Measurements from ENCODE around the gene SMIM3. TPM values are rescaled to one million over a fixed set of nuclear protein-coding genes. Genes with fewer than 3 reads are reported as not detected.
"Not testable (repeated sequence)": the region's sequence is repeated elsewhere in the genome, so short reads cannot be mapped to it uniquely, and the experiment has no call there.

Gene SMIM3
- total and polyA plus RNA-seq, 2 experiments from 2014 or later, result 6.2 to 7.6 TPM

DNA sequence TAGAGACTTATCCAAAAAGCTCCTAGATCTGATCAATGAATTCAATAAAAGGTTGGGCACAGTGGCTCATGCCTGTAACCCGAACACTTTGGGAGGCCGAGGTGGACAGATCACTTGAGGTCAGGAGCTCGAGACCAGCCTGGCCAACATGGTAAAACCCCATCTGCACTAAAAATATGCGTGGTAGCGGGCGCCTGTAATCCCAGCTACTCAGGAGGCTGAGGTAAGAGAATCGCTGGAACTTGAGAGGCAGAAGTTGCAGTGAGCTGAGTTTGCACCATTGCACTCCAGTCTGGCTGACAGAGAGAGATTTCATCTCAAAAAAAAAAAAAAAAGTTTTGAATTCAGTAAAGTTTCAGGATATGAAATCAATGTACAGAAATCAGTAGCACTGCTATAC lies 39.7 kb upstream of the SMIM3 start:
- Mint-ChIP-seq H3K27me3 (ENCODE audit: insufficient read depth, low read depth, poor library complexity) (peaks cover 4% of the 10 kb centered on the region), H3K4me3 (no peak overlapping the region), H3K9me3 (peaks cover 36% of the 10 kb centered on the region), H3K4me1 (peaks cover 33% of the 10 kb centered on the region), H3K27ac (no peak overlapping the region), H3K36me3 (ENCODE audit: low read depth) (peaks cover 63% of the 10 kb centered on the region)
- Histone ChIP-seq H3K4me2 (0 out of 2 replicates have a peak overlapping the region, but pooled peaks have one; percentile 49), H3K27me3 (ENCODE audit: insufficient read depth) (no peaks in the 10 kb centered on the region), H3K4me3 (no peak overlapping the region), H3K36me3 (ENCODE audit: insufficient read depth) (no peaks in the 10 kb centered on the region; the same call in 1 of the 2 replicates), H4K20me1 (replicated peaks; ENCODE audit: insufficient read depth) (peaks cover 5% of the 10 kb centered on the region; the same call in 1 of the 2 replicates), H3K4me1 (ENCODE audit: insufficient read depth) (peaks cover 21% of the 10 kb centered on the region), H2AFZ (no peak overlapping the region), H3K9me2 (ENCODE audit: insufficient read depth) (no peaks in the 10 kb centered on the region), H3K79me2 (replicated peaks; ENCODE audit: insufficient read depth) (peaks cover 67% of the 10 kb centered on the region), H3K27ac (ENCODE audit: low read depth) (no peak overlapping the region), H3F3A (replicated peaks; ENCODE audit: low read depth) (no peaks in the 10 kb centered on the region)
- DNase-seq (ENCODE audit: low spot score) (no peak), ATAC-seq (no peak)
- TF ChIP-seq, protein P1, sequence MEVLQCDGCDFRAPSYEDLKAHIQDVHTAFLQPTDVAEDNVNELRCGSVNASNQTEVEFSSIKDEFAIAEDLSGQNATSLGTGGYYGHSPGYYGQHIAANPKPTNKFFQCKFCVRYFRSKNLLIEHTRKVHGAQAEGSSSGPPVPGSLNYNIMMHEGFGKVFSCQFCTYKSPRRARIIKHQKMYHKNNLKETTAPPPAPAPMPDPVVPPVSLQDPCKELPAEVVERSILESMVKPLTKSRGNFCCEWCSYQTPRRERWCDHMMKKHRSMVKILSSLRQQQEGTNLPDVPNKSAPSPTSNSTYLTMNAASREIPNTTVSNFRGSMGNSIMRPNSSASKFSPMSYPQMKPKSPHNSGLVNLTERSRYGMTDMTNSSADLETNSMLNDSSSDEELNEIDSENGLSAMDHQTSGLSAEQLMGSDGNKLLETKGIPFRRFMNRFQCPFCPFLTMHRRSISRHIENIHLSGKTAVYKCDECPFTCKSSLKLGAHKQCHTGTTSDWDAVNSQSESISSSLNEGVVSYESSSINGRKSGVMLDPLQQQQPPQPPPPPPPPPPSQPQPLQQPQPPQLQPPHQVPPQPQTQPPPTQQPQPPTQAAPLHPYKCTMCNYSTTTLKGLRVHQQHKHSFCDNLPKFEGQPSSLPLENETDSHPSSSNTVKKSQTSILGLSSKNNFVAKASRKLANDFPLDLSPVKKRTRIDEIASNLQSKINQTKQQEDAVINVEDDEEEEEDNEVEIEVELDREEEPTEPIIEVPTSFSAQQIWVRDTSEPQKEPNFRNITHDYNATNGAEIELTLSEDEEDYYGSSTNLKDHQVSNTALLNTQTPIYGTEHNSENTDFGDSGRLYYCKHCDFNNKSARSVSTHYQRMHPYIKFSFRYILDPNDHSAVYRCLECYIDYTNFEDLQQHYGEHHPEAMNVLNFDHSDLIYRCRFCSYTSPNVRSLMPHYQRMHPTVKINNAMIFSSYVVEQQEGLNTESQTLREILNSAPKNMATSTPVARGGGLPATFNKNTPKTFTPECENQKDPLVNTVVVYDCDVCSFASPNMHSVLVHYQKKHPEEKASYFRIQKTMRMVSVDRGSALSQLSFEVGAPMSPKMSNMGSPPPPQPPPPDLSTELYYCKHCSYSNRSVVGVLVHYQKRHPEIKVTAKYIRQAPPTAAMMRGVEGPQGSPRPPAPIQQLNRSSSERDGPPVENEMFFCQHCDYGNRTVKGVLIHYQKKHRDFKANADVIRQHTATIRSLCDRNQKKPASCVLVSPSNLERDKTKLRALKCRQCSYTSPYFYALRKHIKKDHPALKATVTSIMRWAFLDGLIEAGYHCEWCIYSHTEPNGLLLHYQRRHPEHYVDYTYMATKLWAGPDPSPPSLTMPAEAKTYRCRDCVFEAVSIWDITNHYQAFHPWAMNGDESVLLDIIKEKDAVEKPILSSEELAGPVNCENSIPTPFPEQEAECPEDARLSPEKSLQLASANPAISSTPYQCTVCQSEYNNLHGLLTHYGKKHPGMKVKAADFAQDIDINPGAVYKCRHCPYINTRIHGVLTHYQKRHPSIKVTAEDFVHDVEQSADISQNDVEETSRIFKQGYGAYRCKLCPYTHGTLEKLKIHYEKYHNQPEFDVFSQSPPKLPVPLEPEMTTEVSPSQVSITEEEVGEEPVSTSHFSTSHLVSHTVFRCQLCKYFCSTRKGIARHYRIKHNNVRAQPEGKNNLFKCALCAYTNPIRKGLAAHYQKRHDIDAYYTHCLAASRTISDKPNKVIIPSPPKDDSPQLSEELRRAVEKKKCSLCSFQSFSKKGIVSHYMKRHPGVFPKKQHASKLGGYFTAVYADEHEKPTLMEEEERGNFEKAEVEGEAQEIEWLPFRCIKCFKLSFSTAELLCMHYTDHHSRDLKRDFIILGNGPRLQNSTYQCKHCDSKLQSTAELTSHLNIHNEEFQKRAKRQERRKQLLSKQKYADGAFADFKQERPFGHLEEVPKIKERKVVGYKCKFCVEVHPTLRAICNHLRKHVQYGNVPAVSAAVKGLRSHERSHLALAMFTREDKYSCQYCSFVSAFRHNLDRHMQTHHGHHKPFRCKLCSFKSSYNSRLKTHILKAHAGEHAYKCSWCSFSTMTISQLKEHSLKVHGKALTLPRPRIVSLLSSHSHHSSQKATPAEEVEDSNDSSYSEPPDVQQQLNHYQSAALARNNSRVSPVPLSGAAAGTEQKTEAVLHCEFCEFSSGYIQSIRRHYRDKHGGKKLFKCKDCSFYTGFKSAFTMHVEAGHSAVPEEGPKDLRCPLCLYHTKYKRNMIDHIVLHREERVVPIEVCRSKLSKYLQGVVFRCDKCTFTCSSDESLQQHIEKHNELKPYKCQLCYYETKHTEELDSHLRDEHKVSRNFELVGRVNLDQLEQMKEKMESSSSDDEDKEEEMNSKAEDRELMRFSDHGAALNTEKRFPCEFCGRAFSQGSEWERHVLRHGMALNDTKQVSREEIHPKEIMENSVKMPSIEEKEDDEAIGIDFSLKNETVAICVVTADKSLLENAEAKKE (CRISPR knock-in tag; IDR thresholded peaks at IDR 0.05), result no peak
- TF ChIP-seq POLR2AphosphoS5 (IDR thresholded peaks at IDR 0.05; ENCODE audit: low read depth), result no peak
- TF ChIP-seq EZH2 (IDR thresholded peaks at IDR 0.05; ENCODE audit: low read depth, unreplicated experiment), result no peak
- TF ChIP-seq STAT1 (IDR thresholded peaks at IDR 0.05; ENCODE audit: unreplicated experiment), result no peak

DNA sequence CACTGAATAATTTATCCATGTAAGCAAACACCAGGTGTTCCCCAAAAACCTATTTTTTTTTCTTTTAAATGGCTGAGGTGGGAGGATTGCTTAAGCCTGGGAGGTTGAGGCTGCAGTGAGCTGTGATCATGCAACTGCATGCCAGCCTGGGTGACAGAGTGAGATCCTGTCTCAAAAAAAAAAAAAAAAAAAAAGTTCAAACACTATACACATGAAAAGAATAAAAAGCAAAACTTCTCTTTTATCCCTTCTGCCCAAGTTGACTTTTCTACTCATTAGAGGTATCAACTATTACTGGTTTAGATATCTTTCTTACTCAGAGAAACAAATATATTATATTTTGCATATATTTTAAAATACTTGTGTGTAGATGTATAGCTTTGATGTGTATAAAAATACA lies 37.6 kb upstream of the SMIM3 start:
- H3F3A ChIP-seq (replicated peaks; ENCODE audit: low read depth), result no peaks in the 10 kb centered on the region
- H3K9me3 Mint-ChIP-seq, result peaks cover 31% of the 10 kb centered on the region
- H3K4me1 Mint-ChIP-seq, result peaks cover 33% of the 10 kb centered on the region
- peaks cover 54% of the 10 kb centered on the region for H3K36me3 Mint-ChIP-seq (ENCODE audit: low read depth)
- H3K9me2 ChIP-seq (ENCODE audit: insufficient read depth), result no peaks in the 10 kb centered on the region
- H3K4me3 Mint-ChIP-seq, result no peak overlapping the region
- peaks cover 71% of the 10 kb centered on the region for H3K79me2 ChIP-seq (replicated peaks; ENCODE audit: insufficient read depth)
- H3K36me3 ChIP-seq (ENCODE audit: insufficient read depth), result no peaks in the 10 kb centered on the region
- no peak for ATAC-seq
- H2AFZ ChIP-seq, result no peak overlapping the region
- no peaks in the 10 kb centered on the region; the same call in 1 of the 2 replicates for H4K20me1 ChIP-seq (replicated peaks; ENCODE audit: insufficient read depth)
- no peak overlapping the region for H3K27ac Mint-ChIP-seq
- H3K27me3 Mint-ChIP-seq (ENCODE audit: insufficient read depth, low read depth, poor library complexity), result peaks cover 4% of the 10 kb centered on the region
- H3K4me2 ChIP-seq, result no peak overlapping the region
- no peak overlapping the region for H3K4me3 ChIP-seq
- H3K4me1 ChIP-seq (ENCODE audit: insufficient read depth), result peaks cover 21% of the 10 kb centered on the region
- H3K27me3 ChIP-seq (ENCODE audit: insufficient read depth), result no peaks in the 10 kb centered on the region
- no peak for TF ChIP-seq STAT1 (IDR thresholded peaks at IDR 0.05; ENCODE audit: unreplicated experiment)
- H3K27ac ChIP-seq (ENCODE audit: low read depth), result no peak overlapping the region
- no peak for DNase-seq (ENCODE audit: low spot score)

DNA sequence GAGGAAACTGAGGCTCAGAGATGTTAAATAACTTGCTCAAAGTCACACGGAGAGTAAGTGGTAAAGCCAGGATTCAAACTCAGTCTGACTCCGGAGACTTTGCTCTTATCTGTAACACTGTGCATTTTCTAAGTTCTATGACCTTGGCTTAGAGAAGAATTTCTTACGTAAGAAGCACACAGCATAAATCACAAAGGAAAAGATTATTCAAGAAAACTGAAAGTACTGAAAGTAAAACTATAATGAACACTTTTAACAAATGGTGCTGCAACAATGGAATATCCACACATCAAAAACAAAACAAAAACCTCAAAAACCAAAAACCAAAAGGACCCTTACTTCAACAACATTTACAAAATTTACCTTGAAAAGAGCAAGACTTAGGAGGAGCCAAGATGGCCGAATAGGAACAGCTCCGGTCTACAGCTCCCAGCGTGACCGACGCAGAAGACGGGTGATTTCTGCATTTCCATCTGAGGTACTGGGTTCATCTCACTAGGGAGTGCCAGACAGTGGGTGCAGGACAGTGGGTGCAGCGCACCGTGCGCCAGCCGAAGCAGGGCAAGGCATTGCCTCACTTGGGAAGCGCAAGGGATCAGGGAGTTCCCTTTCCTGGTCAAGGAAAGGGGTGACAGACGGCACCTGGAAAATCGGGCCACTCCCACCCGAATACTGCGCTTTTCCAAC lies 36.0 kb upstream of the SMIM3 start:
- H3F3A ChIP-seq (replicated peaks; ENCODE audit: low read depth); DNase-seq (ENCODE audit: low spot score); H3K4me3 ChIP-seq; H3K27me3 Mint-ChIP-seq (ENCODE audit: insufficient read depth, low read depth, poor library complexity); H4K20me1 ChIP-seq (replicated peaks; ENCODE audit: insufficient read depth); H3K4me3 Mint-ChIP-seq; H3K27ac Mint-ChIP-seq; H3K27me3 ChIP-seq (ENCODE audit: insufficient read depth); H3K36me3 ChIP-seq (ENCODE audit: insufficient read depth); H2AFZ ChIP-seq; H3K4me2 ChIP-seq; H3K9me2 ChIP-seq (ENCODE audit: insufficient read depth); H3K27ac ChIP-seq (ENCODE audit: low read depth); ATAC-seq: not testable (repeated sequence)
- H3K36me3 Mint-ChIP-seq (ENCODE audit: low read depth), result peaks cover 45% of the 10 kb centered on the region
- H3K79me2 ChIP-seq (replicated peaks; ENCODE audit: insufficient read depth), result peaks cover 78% of the 10 kb centered on the region
- H3K4me1 ChIP-seq (ENCODE audit: insufficient read depth), result peaks cover 16% of the 10 kb centered on the region
- peaks cover 25% of the 10 kb centered on the region for H3K9me3 Mint-ChIP-seq
- H3K4me1 Mint-ChIP-seq, result peaks cover 20% of the 10 kb centered on the region

DNA sequence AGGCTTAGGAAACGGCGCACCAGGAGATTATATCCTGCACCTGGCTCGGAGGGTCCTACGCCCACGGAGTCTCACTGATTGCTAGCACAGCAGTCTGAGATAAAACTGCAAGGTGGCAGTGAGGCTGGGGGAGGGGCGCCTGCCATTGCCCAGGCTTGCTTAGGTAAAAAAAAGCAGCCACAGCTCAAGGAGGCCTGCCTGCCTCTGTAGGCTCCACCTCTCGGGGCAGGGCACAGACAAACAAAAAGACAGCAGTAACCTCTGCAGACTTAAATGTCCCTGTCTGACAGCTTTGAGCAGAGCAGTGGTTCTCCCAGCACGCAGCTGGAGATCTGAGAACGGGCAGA lies 35.4 kb upstream of the SMIM3 start:
- H3K79me2 ChIP-seq (replicated peaks; ENCODE audit: insufficient read depth), result peaks cover 72% of the 10 kb centered on the region
- peaks cover 25% of the 10 kb centered on the region for H3K9me3 Mint-ChIP-seq

More for the DNA sequence above, 35.4 kb upstream of the SMIM3 start:
- not testable (repeated sequence) for H3K4me3 ChIP-seq; H2AFZ ChIP-seq; H3K27ac ChIP-seq (ENCODE audit: low read depth); H4K20me1 ChIP-seq (replicated peaks; ENCODE audit: insufficient read depth); H3K27ac Mint-ChIP-seq; H3K36me3 ChIP-seq (ENCODE audit: insufficient read depth); H3K27me3 ChIP-seq (ENCODE audit: insufficient read depth); ATAC-seq; H3K4me2 ChIP-seq; H3K4me3 Mint-ChIP-seq; H3F3A ChIP-seq (replicated peaks; ENCODE audit: low read depth); DNase-seq (ENCODE audit: low spot score); H3K27me3 Mint-ChIP-seq (ENCODE audit: insufficient read depth, low read depth, poor library complexity); H3K9me2 ChIP-seq (ENCODE audit: insufficient read depth)
- Mint-ChIP-seq H3K36me3 (ENCODE audit: low read depth) (peaks cover 47% of the 10 kb centered on the region), H3K4me1 (peaks cover 15% of the 10 kb centered on the region)
- H3K4me1 ChIP-seq (ENCODE audit: insufficient read depth), result peaks cover 10% of the 10 kb centered on the region

Measured in GM23338 (cell line).